ENCODE results near the gene GRB10. TPM values are rescaled to one million over a fixed set of nuclear protein-coding genes. Genes with fewer than 3 reads are reported as not detected.

Gene GRB10
- total RNA-seq, 1 experiment from 2014 or later, result 47.9 TPM

DNA sequence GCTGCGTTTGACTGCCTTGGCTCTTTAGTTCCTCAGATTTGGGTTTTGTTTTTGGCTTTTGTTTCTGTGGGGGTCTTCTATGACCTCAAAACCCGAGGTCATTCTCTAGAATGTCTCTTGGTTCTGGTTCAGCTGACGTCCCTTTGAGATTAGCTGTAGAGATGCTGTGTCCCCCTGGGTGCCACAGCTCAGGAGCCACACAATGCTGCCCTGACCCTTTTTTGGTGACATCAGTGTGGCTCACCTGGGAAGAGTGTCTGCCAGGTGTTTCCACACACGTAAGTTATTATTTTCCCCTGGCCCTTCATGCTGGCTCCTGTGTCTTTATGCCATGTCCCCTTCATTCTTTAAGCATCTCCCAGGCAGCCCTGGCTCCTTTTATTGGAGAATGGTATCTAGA is 127.7 kb downstream of the GRB10 start:
- TF ChIP-seq, protein P1, sequence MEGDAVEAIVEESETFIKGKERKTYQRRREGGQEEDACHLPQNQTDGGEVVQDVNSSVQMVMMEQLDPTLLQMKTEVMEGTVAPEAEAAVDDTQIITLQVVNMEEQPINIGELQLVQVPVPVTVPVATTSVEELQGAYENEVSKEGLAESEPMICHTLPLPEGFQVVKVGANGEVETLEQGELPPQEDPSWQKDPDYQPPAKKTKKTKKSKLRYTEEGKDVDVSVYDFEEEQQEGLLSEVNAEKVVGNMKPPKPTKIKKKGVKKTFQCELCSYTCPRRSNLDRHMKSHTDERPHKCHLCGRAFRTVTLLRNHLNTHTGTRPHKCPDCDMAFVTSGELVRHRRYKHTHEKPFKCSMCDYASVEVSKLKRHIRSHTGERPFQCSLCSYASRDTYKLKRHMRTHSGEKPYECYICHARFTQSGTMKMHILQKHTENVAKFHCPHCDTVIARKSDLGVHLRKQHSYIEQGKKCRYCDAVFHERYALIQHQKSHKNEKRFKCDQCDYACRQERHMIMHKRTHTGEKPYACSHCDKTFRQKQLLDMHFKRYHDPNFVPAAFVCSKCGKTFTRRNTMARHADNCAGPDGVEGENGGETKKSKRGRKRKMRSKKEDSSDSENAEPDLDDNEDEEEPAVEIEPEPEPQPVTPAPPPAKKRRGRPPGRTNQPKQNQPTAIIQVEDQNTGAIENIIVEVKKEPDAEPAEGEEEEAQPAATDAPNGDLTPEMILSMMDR (conservative IDR thresholded peaks at IDR 0.05), result no peak
- TF ChIP-seq EZH2 (IDR thresholded peaks at IDR 0.05; ENCODE audit: low read depth), result no peak
- Histone ChIP-seq H3K4me1 (replicated peaks; ENCODE audit: insufficient read depth) (no peaks in the 10 kb centered on the region), H4K20me1 (ENCODE audit: insufficient read depth) (peaks cover 36% of the 10 kb centered on the region), H3K27me3 (ENCODE audit: insufficient read depth, low read depth) (no peaks in the 10 kb centered on the region), H3K27ac (no peak overlapping the region), H3K4me3 (no peak overlapping the region), H3K79me2 (ENCODE audit: low read depth) (no peaks in the 10 kb centered on the region), H3K9me2 (ENCODE audit: insufficient read depth) (no peaks in the 10 kb centered on the region), H3K9me3 (ENCODE audit: insufficient read depth, low read depth) (no peaks in the 10 kb centered on the region), H3K36me3 (ENCODE audit: low read depth) (no peaks in the 10 kb centered on the region), H3K4me2 (no peak overlapping the region), H3F3A (ENCODE audit: insufficient read depth, low read depth) (no peaks in the 10 kb centered on the region), H2AFZ (no peak overlapping the region)
- CTCF ChIA-PET, result no interaction called here
- intact Hi-C loops (cut with micrococcal nuclease; ENCODE audit: unreplicated experiment), result no loop called here
- BruUV-seq (replicated peaks), result no TSS peak
- POLR2A ChIA-PET (ENCODE audit: unreplicated experiment), result no interaction called here
- no peak for DNase-seq

DNA sequence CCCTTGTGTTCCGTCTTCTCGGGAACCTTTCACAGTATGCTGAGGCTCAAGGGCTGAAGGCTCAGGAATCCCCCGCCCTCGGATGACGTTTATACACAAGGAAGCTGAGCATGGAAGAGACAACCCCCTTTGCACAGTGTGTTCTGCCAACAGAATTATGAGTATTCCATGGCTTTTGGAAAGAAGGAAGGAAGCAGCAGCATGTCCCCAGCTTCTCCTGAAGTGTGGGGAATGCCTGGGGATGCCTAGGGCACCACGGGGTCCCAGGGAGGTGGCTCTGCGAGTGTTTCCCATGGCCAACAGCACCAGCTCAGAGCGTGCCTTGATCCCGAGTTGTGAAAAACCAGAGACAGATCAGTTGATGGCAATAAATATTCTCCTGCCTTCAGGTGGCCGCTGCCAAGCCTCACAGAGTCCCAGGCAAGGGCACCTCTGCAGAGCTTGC is 128.7 kb downstream of the GRB10 start:
- Histone ChIP-seq H3K4me3 (no peak overlapping the region), H3K36me3 (ENCODE audit: low read depth) (no peaks in the 10 kb centered on the region), H3F3A (ENCODE audit: insufficient read depth, low read depth) (no peaks in the 10 kb centered on the region), H3K79me2 (ENCODE audit: low read depth) (no peaks in the 10 kb centered on the region), H4K20me1 (ENCODE audit: insufficient read depth) (peaks cover 31% of the 10 kb centered on the region), H3K4me2 (no peak overlapping the region), H3K27me3 (ENCODE audit: insufficient read depth, low read depth) (no peaks in the 10 kb centered on the region), H3K9me3 (ENCODE audit: insufficient read depth, low read depth) (no peaks in the 10 kb centered on the region), H3K4me1 (replicated peaks; ENCODE audit: insufficient read depth) (no peaks in the 10 kb centered on the region), H3K27ac (no peak overlapping the region), H3K9me2 (ENCODE audit: insufficient read depth) (no peaks in the 10 kb centered on the region), H2AFZ (no peak overlapping the region)
- no TSS peak for BruUV-seq (replicated peaks)
- TF ChIP-seq EZH2 (IDR thresholded peaks at IDR 0.05; ENCODE audit: low read depth), result no peak
- TF ChIP-seq, protein P1 (conservative IDR thresholded peaks at IDR 0.05), result no peak
- intact Hi-C loops (cut with micrococcal nuclease; ENCODE audit: unreplicated experiment), result no loop called here
- no peak for DNase-seq
- ChIA-PET CTCF (no interaction called here), POLR2A (ENCODE audit: unreplicated experiment) (no interaction called here)

DNA sequence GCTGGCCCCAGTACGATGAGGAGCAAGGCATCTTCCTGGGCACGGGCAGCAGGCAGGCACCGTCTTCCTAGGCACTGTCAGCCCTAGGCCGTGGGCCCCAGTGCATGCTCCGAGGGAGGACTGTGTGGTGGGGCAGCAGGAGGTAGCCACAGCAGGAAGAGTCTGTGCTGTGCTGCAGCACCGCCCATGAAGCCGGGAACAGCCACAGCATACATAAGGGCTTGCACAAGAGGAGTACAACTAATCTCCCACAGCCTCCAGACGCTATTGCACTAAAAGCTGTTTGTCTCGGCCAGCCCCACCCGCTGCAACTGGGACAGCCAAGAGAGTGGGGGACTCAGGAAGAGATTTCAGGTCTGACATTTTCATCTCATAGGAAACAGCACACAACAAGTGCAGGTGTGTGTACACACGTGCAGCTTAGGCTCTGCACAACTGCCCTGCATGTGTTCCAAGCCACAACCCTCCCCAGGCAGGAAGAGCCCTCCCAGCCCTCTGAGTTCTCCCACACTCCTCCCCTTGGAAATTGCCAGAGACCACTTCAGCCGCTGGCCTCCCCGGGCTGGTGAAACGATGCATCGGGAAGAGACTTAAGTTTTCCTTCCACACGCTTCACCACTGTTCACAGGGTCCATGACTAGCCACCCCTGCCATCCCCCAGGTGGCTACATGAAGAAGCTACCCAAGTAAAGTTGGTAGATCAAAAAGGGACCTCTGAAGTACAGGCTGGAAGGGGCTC is 129.4 kb downstream of the GRB10 start:
- Histone ChIP-seq H3K9me2 (ENCODE audit: insufficient read depth) (no peaks in the 10 kb centered on the region), H3F3A (ENCODE audit: insufficient read depth, low read depth) (no peaks in the 10 kb centered on the region), H3K9me3 (ENCODE audit: insufficient read depth, low read depth) (no peaks in the 10 kb centered on the region), H3K4me1 (replicated peaks; ENCODE audit: insufficient read depth) (no peaks in the 10 kb centered on the region), H3K27me3 (ENCODE audit: insufficient read depth, low read depth) (no peaks in the 10 kb centered on the region), H2AFZ (no peak overlapping the region), H3K27ac (no peak overlapping the region), H3K4me2 (no peak overlapping the region), H3K36me3 (ENCODE audit: low read depth) (no peaks in the 10 kb centered on the region), H3K79me2 (ENCODE audit: low read depth) (no peaks in the 10 kb centered on the region), H3K4me3 (no peak overlapping the region), H4K20me1 (ENCODE audit: insufficient read depth) (peaks cover 29% of the 10 kb centered on the region)
- DNase-seq, result no peak
- CTCF ChIA-PET, result no interaction called here
- POLR2A ChIA-PET (ENCODE audit: unreplicated experiment), result no interaction called here
- no peak for TF ChIP-seq EZH2 (IDR thresholded peaks at IDR 0.05; ENCODE audit: low read depth)
- TF ChIP-seq, protein P1 (conservative IDR thresholded peaks at IDR 0.05), result no peak
- intact Hi-C loops (cut with micrococcal nuclease; ENCODE audit: unreplicated experiment), result no loop called here
- no TSS peak for BruUV-seq (replicated peaks)
